Measurements from ENCODE around the gene MAN1B1.

Gene MAN1B1

DNA sequence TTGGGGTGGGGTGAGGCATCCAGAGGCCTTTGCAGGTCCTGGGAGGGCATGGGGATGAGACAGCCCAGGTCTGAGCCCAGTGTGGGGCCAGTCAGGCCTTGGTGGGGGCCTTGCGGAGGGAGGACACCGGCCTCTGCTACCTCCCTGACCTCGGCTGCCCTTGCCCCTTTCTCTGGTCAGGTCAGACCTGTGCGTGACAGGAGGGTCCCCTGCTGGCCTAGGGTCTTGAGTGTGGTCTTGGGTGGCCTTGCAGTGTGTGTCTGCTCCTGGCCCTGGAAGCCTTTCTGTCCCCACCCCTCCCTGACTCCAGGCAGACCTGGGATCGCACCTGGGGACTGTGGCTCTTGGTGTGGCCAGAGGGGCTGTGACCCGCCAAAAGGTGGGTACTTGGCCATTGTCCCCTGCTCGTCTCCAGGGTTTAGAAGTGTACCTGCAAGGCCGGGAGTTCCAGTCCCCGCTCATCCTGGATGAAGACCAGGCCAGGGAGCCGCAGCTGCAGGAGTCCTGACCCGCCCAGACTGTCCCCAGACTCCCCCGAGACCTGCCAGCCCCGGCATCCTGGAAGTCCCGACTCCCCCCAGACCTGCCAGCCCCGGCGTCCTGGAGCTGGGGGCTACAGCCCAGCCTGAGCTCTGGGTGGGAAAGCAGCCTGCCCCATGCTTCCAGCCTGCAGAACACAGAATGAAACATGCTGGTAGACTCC is 4.4 kb upstream of the MAN1B1 start:
- no peak overlapping the region for H3K4me3 ChIP-seq (ENCODE audit: low read depth, low read length)
- TF ChIP-seq, protein P1, sequence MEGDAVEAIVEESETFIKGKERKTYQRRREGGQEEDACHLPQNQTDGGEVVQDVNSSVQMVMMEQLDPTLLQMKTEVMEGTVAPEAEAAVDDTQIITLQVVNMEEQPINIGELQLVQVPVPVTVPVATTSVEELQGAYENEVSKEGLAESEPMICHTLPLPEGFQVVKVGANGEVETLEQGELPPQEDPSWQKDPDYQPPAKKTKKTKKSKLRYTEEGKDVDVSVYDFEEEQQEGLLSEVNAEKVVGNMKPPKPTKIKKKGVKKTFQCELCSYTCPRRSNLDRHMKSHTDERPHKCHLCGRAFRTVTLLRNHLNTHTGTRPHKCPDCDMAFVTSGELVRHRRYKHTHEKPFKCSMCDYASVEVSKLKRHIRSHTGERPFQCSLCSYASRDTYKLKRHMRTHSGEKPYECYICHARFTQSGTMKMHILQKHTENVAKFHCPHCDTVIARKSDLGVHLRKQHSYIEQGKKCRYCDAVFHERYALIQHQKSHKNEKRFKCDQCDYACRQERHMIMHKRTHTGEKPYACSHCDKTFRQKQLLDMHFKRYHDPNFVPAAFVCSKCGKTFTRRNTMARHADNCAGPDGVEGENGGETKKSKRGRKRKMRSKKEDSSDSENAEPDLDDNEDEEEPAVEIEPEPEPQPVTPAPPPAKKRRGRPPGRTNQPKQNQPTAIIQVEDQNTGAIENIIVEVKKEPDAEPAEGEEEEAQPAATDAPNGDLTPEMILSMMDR (IDR thresholded peaks at IDR 0.05; ENCODE audit: control insufficient read depth, extremely low read depth, insufficient read depth): no peak
- DNase-seq (ENCODE audit: low read depth): no peak

DNA sequence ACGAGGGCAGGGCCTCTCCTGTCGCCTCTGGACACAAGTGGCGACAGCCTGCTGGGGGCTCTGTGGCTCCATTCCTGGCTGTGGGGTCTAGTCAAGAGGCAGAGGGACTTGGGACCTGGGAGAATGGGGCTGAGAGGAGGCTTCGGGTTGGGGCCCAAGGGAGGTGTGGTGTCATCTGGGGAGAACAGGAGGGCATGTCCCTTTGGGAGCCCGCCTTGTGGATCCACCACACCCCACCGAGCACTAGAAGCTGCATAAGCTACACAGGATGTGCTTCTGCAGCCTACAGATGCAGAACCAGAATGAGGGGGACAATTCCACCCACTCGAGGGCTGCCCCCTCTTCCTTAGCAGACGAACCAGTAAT is 3.9 kb upstream of the MAN1B1 start:
- DNase-seq (ENCODE audit: low read depth): no peak
- TF ChIP-seq, protein P1 (IDR thresholded peaks at IDR 0.05; ENCODE audit: control insufficient read depth, extremely low read depth, insufficient read depth): no peak
- H3K4me3 ChIP-seq (ENCODE audit: low read depth, low read length): no peak overlapping the region

DNA sequence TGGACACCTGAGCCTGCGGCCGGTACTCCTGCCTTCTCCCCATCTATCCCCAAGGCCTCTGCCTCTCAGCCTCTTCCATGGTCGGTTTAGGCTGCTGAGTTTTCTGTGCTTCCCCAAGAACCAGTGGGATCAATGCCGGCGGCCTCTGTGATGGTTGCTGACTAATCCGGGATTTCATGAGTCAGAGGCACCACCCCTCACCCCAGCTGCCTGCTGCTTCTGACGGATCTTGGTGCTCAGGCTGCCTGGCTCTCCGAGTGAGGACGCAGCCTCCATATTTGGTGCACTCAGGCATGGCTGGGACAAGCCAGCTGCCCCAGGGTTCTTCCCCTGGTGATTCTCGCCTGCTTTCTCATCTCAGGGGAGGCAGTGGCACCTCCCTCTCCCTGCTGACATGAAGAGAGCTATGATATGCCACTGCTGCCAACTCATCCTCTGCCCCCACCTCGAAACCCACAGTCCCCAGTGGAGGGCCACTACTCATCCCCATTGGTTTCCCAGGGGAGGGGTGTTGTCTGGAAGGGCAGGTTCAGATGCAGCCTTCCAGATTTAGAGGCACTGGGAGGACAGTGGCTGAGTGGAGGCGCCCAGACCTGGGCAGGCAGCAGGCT is 3.3 kb upstream of the MAN1B1 start:
- TF ChIP-seq, protein P1 (IDR thresholded peaks at IDR 0.05; ENCODE audit: control insufficient read depth, extremely low read depth, insufficient read depth): no peak
- no peak for DNase-seq (ENCODE audit: low read depth)
- no peak overlapping the region for H3K4me3 ChIP-seq (ENCODE audit: low read depth, low read length)

DNA sequence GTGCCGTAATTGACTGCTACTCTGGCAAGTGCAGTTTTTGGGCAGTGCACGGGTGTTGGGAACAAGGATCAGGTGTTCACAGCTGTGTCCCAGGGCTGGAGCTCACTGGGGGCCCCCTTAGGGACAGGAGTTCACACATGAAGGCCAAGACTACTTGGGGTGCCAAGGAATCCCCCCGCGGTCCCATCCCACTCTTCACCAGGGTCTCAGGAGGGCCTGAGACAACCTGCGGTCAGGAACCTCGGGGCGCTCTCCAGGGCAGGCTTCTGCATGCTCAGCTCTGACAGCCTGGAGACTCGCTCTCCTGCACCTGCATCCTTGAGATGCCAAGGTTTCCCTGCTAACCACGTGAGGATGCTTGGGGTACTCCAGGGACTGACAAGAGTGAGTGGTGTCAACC is 2.3 kb upstream of the MAN1B1 start:
- H3K4me3 ChIP-seq (ENCODE audit: low read depth, low read length): no peak overlapping the region
- TF ChIP-seq, protein P1 (IDR thresholded peaks at IDR 0.05; ENCODE audit: control insufficient read depth, extremely low read depth, insufficient read depth): no peak
- no peak for DNase-seq (ENCODE audit: low read depth)

DNA sequence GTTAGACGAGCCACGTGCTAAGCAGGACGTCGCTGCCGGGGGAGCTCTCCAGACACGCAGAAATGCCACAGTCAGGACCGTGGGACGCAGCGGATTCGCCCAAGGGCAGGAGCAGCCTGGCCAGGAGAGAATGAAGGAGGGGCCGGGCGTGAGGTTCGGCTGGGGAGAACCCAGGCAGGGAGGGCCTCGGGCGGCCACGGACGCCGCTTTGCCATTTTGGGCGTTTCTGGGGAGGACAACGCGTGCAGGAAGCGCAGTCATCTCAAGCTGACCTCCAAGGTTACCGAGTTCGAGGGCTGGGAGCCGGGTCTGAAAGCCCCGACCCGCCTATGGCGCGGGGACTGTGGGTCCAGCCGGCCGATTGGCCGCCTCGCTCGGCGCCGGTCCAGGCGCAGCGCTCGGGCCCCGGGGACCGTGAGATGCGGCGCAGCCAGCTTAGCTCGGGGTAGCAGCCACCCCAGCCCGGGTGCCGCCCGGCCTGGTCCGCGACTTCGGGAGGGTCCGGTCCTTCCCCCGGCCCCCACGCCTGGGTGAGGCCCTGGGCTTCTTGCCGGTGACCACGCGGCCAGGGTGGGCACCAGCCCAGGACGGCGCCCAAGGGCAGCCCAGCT is 760 bp upstream of the MAN1B1 start:
- TF ChIP-seq, protein P1 (IDR thresholded peaks at IDR 0.05; ENCODE audit: control insufficient read depth, extremely low read depth, insufficient read depth): no peak
- H3K4me3 ChIP-seq (ENCODE audit: low read depth, low read length): peak overlapping the region; percentile 86
- DNase-seq (ENCODE audit: low read depth): no peak

DNA sequence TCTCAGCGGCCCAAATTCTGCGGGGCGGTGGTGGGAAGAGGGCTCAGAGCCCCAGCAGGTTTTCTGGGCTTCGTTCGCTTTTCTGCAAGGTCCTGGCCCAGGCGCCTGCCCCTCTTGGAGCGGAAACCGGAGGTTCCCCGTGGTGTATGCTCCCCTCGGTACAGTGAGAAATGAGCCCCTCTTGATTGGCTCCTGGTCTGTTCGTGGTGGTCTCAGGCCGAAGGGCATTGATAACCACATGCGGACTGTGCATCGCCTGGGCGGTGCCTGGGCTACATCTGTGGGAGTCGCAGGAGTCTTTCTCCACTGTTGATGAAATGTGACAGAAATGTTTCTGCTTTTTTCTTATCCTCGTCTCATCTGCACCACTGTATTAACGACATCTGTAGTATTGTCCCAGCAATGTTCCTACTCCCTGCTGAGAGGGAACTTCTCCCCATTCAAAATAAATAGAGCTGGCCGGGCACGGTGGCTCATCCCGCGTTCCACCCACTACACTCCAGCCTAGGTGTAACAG is 682 bp downstream of the MAN1B1 start:
- TF ChIP-seq, protein P1 (IDR thresholded peaks at IDR 0.05; ENCODE audit: control insufficient read depth, extremely low read depth, insufficient read depth): no peak
- DNase-seq (ENCODE audit: low read depth): no peak

More for the DNA sequence above, 682 bp downstream of the MAN1B1 start:
- H3K4me3 ChIP-seq (ENCODE audit: low read depth, low read length): peak overlapping the region; percentile 86
